NB4 (cell line): ENCODE results near the gene ZNF440.

Source experiments
- DNase-seq: peaks from one replicate; pipeline ENCODE4 v3.0.0; 2010; ENCODE audit warnings: low read depth
- H3K4me3 ChIP-seq: one replicate; pipeline ENCODE4 v1.5.1; 2011; ENCODE audit warnings: mild to moderate bottlenecking, low read depth, low read length, moderate library complexity
- CTCF ChIP-seq: IDR thresholded peaks from one replicate; pipeline ENCODE4 v1.5.1; 2012; ENCODE audit warnings: low read depth, low read length
- MAX ChIP-seq: IDR thresholded peaks from 2 replicates; pipeline ENCODE4 v1.6.1; 2011; ENCODE audit warnings: low read depth, low read length
- MYC ChIP-seq: IDR thresholded peaks from 2 replicates; pipeline ENCODE4 v1.6.1; 2011; ENCODE audit warnings: low read depth, low read length
- POLR2A ChIP-seq: IDR thresholded peaks from 2 replicates; pipeline ENCODE4 v1.6.1; 2011; ENCODE audit warnings: mild to moderate bottlenecking; ENCODE audit not compliant: insufficient read length; ENCODE audit errors: extremely low read depth

Gene ZNF440

GRCh38 chr19:11797491-11797890, 16.6 kb upstream of the ZNF440 start:
- H3K4me3 ChIP-seq, result no peak overlapping the region
- TF ChIP-seq POLR2A (no peak), CTCF (peak; percentile 77)
- peak; percentile 89 for DNase-seq

GRCh38 chr19:11798391-11799330, 15.4 kb upstream of the ZNF440 start, which contains the start of gene ZNF491:
Gene ZNF491 (plus strand): TSS chr19:11798523. CDS start chr19:11805954, 7,431 bp downstream.
- TF ChIP-seq MAX (no peak), CTCF (peak; percentile 5), MYC (no peak), POLR2A (no peak)
- peak; percentile 92 for DNase-seq
- H3K4me3 ChIP-seq, result peak within 1 kb of the TSS; percentile 72

DNA sequence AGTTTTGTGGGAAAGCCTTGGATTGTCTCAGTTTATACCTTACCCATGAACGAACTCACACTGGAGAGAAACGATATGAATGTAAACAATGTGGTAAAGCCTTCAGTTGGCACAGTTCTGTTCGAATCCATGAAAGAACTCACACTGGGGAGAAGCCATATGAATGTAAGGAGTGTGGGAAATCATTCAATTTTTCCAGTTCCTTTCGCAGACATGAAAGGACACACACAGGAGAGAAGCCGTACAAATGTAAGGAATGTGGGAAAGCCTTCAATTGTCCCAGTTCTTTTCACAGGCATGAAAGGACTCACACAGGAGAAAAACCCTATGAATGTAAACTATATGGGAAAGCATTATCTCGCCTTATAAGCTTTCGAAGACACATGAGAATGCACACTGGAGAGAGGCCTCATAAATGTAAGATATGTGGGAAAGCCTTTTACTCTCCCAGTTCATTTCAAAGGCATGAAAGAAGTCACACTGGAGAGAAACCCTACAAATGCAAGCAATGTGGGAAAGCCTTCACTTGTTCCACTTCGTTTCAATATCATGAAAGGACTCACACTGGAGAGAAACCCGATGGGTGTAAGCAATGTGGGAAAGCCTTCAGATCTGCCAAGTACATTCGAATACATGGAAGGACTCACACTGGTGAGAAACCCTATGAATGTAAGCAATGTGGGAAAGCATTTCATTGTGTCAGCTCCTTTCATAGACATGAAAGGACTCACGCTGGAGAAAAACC, 7.5 kb upstream of the ZNF440 start:
- no peak overlapping the region for H3K4me3 ChIP-seq
- TF ChIP-seq MAX, result no peak
- TF ChIP-seq CTCF, result no peak
- no peak for TF ChIP-seq POLR2A
- no peak for TF ChIP-seq MYC
- no peak for DNase-seq

DNA sequence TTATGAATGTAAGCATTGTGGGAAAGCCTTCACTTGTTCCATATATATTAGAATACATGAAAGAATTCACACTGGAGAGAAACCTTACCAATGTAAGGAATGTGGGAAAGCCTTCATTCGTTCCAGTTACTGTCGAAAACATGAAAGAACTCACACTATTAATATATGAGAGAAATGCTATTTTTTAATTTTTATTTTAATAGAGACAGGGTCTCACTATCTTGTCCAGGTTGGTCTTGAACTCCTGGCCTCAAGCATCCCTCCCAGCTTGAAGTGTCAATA, 7.0 kb upstream of the ZNF440 start:
- H3K4me3 ChIP-seq, result no peak overlapping the region
- TF ChIP-seq MYC, result no peak
- no peak for TF ChIP-seq MAX
- no peak for TF ChIP-seq POLR2A
- TF ChIP-seq CTCF, result no peak
- no peak for DNase-seq

- H3K4me3 ChIP-seq, result peak overlapping the region; percentile 89
- DNase-seq, result no peak
- TF ChIP-seq MAX (no peak), POLR2A (no peak), MYC (no peak), CTCF (no peak)
These were observed 407 bp upstream of the ZNF440 start for GRCh38 chr19:11813703-11814028.
